CD4-positive, alpha-beta T cell (primary cell): ENCODE results near the gene HYAL1. TPM values are rescaled to one million over a fixed set of nuclear protein-coding genes. Genes with fewer than 3 reads are reported as not detected.

Source experiments
- ATAC-seq: fragments of 200-7000 bp; cut with Tn5 transposase; one replicate; pipeline ENCODE4 v1.10.0; 2022; ENCODE audit warnings: mild to moderate bottlenecking; ENCODE audit not compliant: poor library complexity
- CTCF ChIA-PET: fragments of 350-600 bp; sonication (Branson Sonifier 250); formaldehyde crosslinking; loops from one replicate; lab custom pipeline; 2021; ENCODE audit warnings: antibody characterized with exemption, inconsistent platforms; lab: Charles Lee
- POLR2A ChIA-PET: fragments of 350-600 bp; sonication (Branson Sonifier 250); formaldehyde crosslinking; loops from one replicate; lab custom pipeline; 2021; ENCODE audit warnings: antibody characterized with exemption, inconsistent platforms; lab: Charles Lee
- DNase-seq, 14 experiments: peaks; one replicate each; pipeline ENCODE4 v3.0.0-alpha.2; 2013 to 2020; ENCODE audit warnings: mixed read lengths in 2 of 14
- H3K27ac ChIP-seq, 2 donors: one replicate each; pipeline versions ENCODE4 v1.5.1 to v1.7.0; 2013; ENCODE audit warnings: low read length in 2 of 2, low read depth in 1 of 2, mild to moderate bottlenecking in 1 of 2
- H3K27me3 ChIP-seq, 2 experiments: 1 replicate in 1 of 2; 2 replicates in 1 of 2; pipeline versions ENCODE4 v1.6.1 to v1.7.0; 2013; ENCODE audit warnings: low read length in 2 of 2, control low read depth in 1 of 2, mild to moderate bottlenecking in 1 of 2, moderate library complexity in 1 of 2; ENCODE audit not compliant: insufficient read depth in 2 of 2, control insufficient read depth in 1 of 2
- H3K36me3 ChIP-seq: one replicate; pipeline ENCODE4 v1.6.1; 2013; ENCODE audit warnings: low read length, control low read depth; ENCODE audit not compliant: insufficient read depth
- H3K4me1 ChIP-seq: one replicate; pipeline ENCODE4 v1.6.1; 2013; ENCODE audit warnings: low read length, control low read depth; ENCODE audit not compliant: insufficient read depth
- H3K4me3 ChIP-seq: one replicate; pipeline ENCODE4 v1.5.1; 2013; ENCODE audit warnings: mild to moderate bottlenecking, low read length, moderate library complexity
- H3K9me3 ChIP-seq, 2 experiments: 1 replicate in 1 of 2; 2 replicates in 1 of 2; pipeline versions ENCODE4 v1.6.1 to v1.7.0; 2013; ENCODE audit warnings: low read length in 2 of 2, mild to moderate bottlenecking in 2 of 2, control low read depth in 1 of 2, moderate library complexity in 1 of 2; ENCODE audit not compliant: control insufficient read depth in 1 of 2, insufficient read depth in 1 of 2
- H3K27ac Mint-ChIP-seq: one replicate; pipeline ENCODE4 v1.8.0; 2020; ENCODE audit warnings: mixed read lengths
- H3K27me3 Mint-ChIP-seq: one replicate; pipeline ENCODE4 v1.8.0; 2021; ENCODE audit warnings: mixed read lengths
- H3K36me3 Mint-ChIP-seq: one replicate; pipeline ENCODE4 v1.8.0; 2021; ENCODE audit warnings: low read depth, mixed read lengths
- H3K4me1 Mint-ChIP-seq: one replicate; pipeline ENCODE4 v1.8.0; 2021; ENCODE audit warnings: low read depth, mixed read lengths
- H3K4me3 Mint-ChIP-seq: one replicate; pipeline ENCODE4 v1.8.0; 2020; ENCODE audit warnings: mild to moderate bottlenecking, mixed read lengths
- H3K9me3 Mint-ChIP-seq: one replicate; pipeline ENCODE4 v1.8.0; 2020; ENCODE audit warnings: mixed read lengths
- CTCF ChIP-seq: fragments of 200-600 bp; IDR thresholded peaks from one replicate; pipeline ENCODE4 v1.8.0; 2022; ENCODE audit warnings: antibody characterized with exemption, mild to moderate bottlenecking
- intact Hi-C, 2 experiments: fragments of 100-400 bp; cut with DNase I in 1 of 2; cut with micrococcal nuclease in 1 of 2; formaldehyde crosslinking; loops; one replicate each; pipeline versions ENCODE4 v1.15.1 to v1.9.0; 2023 to 2025; cut with DNase I, micrococcal nuclease
- total RNA-seq, 174 experiments: library from RNA in 2 of 174; stranded (reverse) in 2 of 174; gene quantifications; one replicate each; pipeline ENCODE4 v1.2.3 and lab custom pipeline; 2021 to 2026

Gene HYAL1
- total RNA-seq, 2 experiments from 2014 or later, result 0.38 TPM; not detected in 1

GRCh38 chr3:50256978-50257890 lies 46.1 kb downstream of the HYAL1 start:
- peak; percentile 47 for TF ChIP-seq CTCF
- Mint-ChIP-seq H3K9me3 (no peaks in the 10 kb centered on the region), H3K27me3 (no peaks in the 10 kb centered on the region), H3K36me3 (peaks cover 66% of the 10 kb centered on the region), H3K27ac (peak overlapping the region; percentile 50), H3K4me3 (peak overlapping the region; percentile 27), H3K4me1 (peaks cover 8% of the 10 kb centered on the region)
- DNase-seq, result peak in 6 of 14 experiments; percentile 28 to 58 (median 41)
- CTCF ChIA-PET, result interaction anchor here (1.2 to 2.3 kb wide), 3 partner anchors 11 to 31 kb away, joined by 3 to 11 read pairs (median 4); no protein-coding TSS in a partner anchor
- Histone ChIP-seq H3K4me1 (peaks cover 37% of the 10 kb centered on the region), H3K36me3 (peaks cover 67% of the 10 kb centered on the region), H3K9me3 (no peaks in the 10 kb centered on the region), H3K27me3 (no peaks in the 10 kb centered on the region), H3K27ac (no peak overlapping the region), H3K4me3 (no peak overlapping the region)
- POLR2A ChIA-PET, result interaction anchor here (1.3 to 2.3 kb wide), 2 partner anchors 11 to 22 kb away, joined by 5 to 9 read pairs; partner anchors contain the start of gene GNAI2
- ATAC-seq, result no peak
- intact Hi-C loops, result loop anchor here in 1 of 2 experiments (5.0 kb wide), 1 partner anchor 1405 kb away; no protein-coding TSS in a partner anchor

DNA sequence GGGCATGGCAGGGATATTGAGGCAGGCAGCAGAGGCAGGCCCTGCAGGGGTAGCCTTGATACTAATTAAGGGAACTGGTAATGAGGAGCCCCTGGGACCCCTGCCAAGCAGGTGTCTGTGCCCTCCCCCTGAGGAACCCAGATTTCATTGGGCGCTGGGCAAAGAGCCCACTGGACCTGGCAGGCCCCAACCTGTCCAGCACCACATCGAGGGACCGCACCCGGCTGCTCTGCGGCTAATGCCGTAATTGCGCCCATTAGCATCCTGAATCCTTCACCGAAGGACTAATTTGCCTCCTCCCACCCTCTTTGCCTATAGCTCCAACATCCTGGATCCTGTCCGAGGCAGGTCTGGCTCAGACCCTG lies 48.1 kb downstream of the HYAL1 start:
- no peak overlapping the region for H3K4me3 ChIP-seq
- intact Hi-C loops, result loop anchor here in 1 of 2 experiments (5.0 kb wide), 1 partner anchor 1407 kb away; no protein-coding TSS in a partner anchor
- POLR2A ChIA-PET, result interaction anchor here (1.2 to 2.3 kb wide), 2 partner anchors 9 to 19 kb away, joined by 3 to 9 read pairs; no protein-coding TSS in a partner anchor
- H3K27me3 ChIP-seq, result no peaks in the 10 kb centered on the region
- CTCF ChIA-PET, result interaction anchor here (1.2 to 2.3 kb wide), 2 partner anchors 9 to 60 kb away, joined by 5 to 11 read pairs; no protein-coding TSS in a partner anchor
- H3K27ac Mint-ChIP-seq, result no peak overlapping the region
- no peaks in the 10 kb centered on the region for H3K9me3 ChIP-seq
- H3K4me1 Mint-ChIP-seq, result peaks cover 18% of the 10 kb centered on the region
- H3K4me1 ChIP-seq, result peaks cover 51% of the 10 kb centered on the region
- peaks cover 77% of the 10 kb centered on the region for H3K36me3 Mint-ChIP-seq
- H3K9me3 Mint-ChIP-seq, result no peaks in the 10 kb centered on the region
- no peak for TF ChIP-seq CTCF
- H3K27me3 Mint-ChIP-seq, result no peaks in the 10 kb centered on the region
- no peak overlapping the region for H3K4me3 Mint-ChIP-seq
- H3K36me3 ChIP-seq, result peaks cover 87% of the 10 kb centered on the region
- DNase-seq (no peak), ATAC-seq (no peak)
- H3K27ac ChIP-seq, result no peak overlapping the region

GRCh38 chr3:50254577-50255250 lies 48.7 kb downstream of the HYAL1 start:
- H3K27ac ChIP-seq, result no peak overlapping the region
- ChIA-PET CTCF (no interaction called here), POLR2A (interaction anchor here (1.2 to 2.3 kb wide), 2 partner anchors 8 to 18 kb away, joined by 3 to 9 read pairs; no protein-coding TSS in a partner anchor)
- H3K36me3 ChIP-seq, result peaks cover 92% of the 10 kb centered on the region
- H3K4me3 ChIP-seq, result no peak overlapping the region
- Mint-ChIP-seq H3K4me3 (no peak overlapping the region), H3K27ac (peak overlapping the region; percentile 42), H3K9me3 (no peaks in the 10 kb centered on the region), H3K4me1 (peaks cover 23% of the 10 kb centered on the region), H3K27me3 (no peaks in the 10 kb centered on the region), H3K36me3 (peaks cover 80% of the 10 kb centered on the region)
- intact Hi-C loops, result loop anchor here in 1 of 2 experiments (5.0 kb wide), 1 partner anchor 1408 kb away; no protein-coding TSS in a partner anchor
- DNase-seq, result peak in 2 of 14 experiments; percentile 59 to 63
- peaks cover 53% of the 10 kb centered on the region for H3K4me1 ChIP-seq
- H3K9me3 ChIP-seq, result no peaks in the 10 kb centered on the region
- ATAC-seq, result no peak
- no peaks in the 10 kb centered on the region for H3K27me3 ChIP-seq
- no peak for TF ChIP-seq CTCF
